WTC11 (cell line): Measurements from ENCODE around the gene MANSC1. TPM values are rescaled to one million over a fixed set of nuclear protein-coding genes. Genes with fewer than 3 reads are reported as not detected.

Source experiments
- ATAC-seq: fragments of 200-7000 bp; cut with Tn5 transposase; 2 replicates; pipeline ENCODE4 v1.10.0; 2021; ENCODE audit warnings: mild to moderate bottlenecking, moderate library complexity
- CTCF ChIA-PET: fragments of 300-600 bp; sonication (Branson Sonifier 250); formaldehyde crosslinking; loops from one replicate; lab custom pipeline; 2021; ENCODE audit warnings: antibody characterized with exemption; lab: Charles Lee
- POLR2A ChIA-PET: fragments of 350-600 bp; sonication (Branson Sonifier 250); formaldehyde crosslinking; loops from one replicate; lab custom pipeline; 2021; ENCODE audit warnings: antibody characterized with exemption; lab: Charles Lee
- DNase-seq: peaks from one replicate; pipeline ENCODE4 v3.0.0; 2021; ENCODE audit warnings: low spot score
- H3K27ac Mint-ChIP-seq: 2 replicates; pipeline ENCODE4 v1.8.0; 2021; ENCODE audit warnings: mixed read lengths
- H3K27me3 Mint-ChIP-seq: 2 replicates; pipeline ENCODE4 v1.8.0; 2021; ENCODE audit warnings: low read depth, mild to moderate bottlenecking, moderate library complexity, mixed read lengths
- H3K36me3 Mint-ChIP-seq: 2 replicates; pipeline ENCODE4 v1.8.0; 2021; ENCODE audit warnings: mixed read lengths
- H3K4me1 Mint-ChIP-seq: 2 replicates; pipeline ENCODE4 v1.8.0; 2022; ENCODE audit warnings: mixed read lengths
- H3K4me3 Mint-ChIP-seq: 2 replicates; pipeline ENCODE4 v1.8.0; 2021; ENCODE audit warnings: mild to moderate bottlenecking, moderate library complexity, mixed read lengths
- H3K9me3 Mint-ChIP-seq: 2 replicates; pipeline ENCODE4 v1.8.0; 2021; ENCODE audit warnings: mixed read lengths
- AR ChIP-seq: fragments of 250-450 bp; sonication (Bioruptor Pico); IDR thresholded peaks from 2 replicates; pipeline ENCODE4 v1.9.0; 2021; ENCODE audit warnings: mild to moderate bottlenecking
- CREB1 ChIP-seq: sonication (generic); formaldehyde crosslinking; IDR thresholded peaks from 2 replicates; pipeline ENCODE4 v1.8.0; 2023; ENCODE audit warnings: mild to moderate bottlenecking, missing genetic modification reagents
- E2F4 ChIP-seq: sonication (generic); formaldehyde crosslinking; IDR thresholded peaks from 2 replicates; pipeline ENCODE4 v1.8.1; 2022; ENCODE audit warnings: low read depth, mild to moderate bottlenecking, moderate library complexity, missing genetic modification reagents, borderline replicate concordance
- GRHL2 ChIP-seq: fragments of 250-450 bp; sonication (Bioruptor Pico); IDR thresholded peaks from 2 replicates; pipeline ENCODE4 v1.8.0; 2022; ENCODE audit warnings: mild to moderate bottlenecking, moderate library complexity; ENCODE audit not compliant: insufficient replicate concordance, severe bottlenecking
- GTF2I ChIP-seq: fragments of 250-450 bp; sonication (Bioruptor Pico); conservative IDR thresholded peaks from 2 replicates; pipeline ENCODE4 v1.4.0; 2021; ENCODE audit warnings: mild to moderate bottlenecking
- JUN ChIP-seq: sonication (generic); formaldehyde crosslinking; IDR thresholded peaks from 2 replicates; pipeline ENCODE4 v1.8.0; 2023; ENCODE audit warnings: mild to moderate bottlenecking, missing genetic modification reagents
- KAT7 ChIP-seq: sonication (generic); formaldehyde crosslinking; IDR thresholded peaks from 2 replicates; pipeline ENCODE4 v1.8.1; 2023; ENCODE audit warnings: missing genetic modification reagents, mild to moderate bottlenecking, borderline replicate concordance
- NR2C2 ChIP-seq: sonication (generic); formaldehyde crosslinking; IDR thresholded peaks from 2 replicates; pipeline ENCODE4 v1.8.0; 2022; ENCODE audit warnings: mild to moderate bottlenecking, missing genetic modification reagents
- PRRX2 ChIP-seq: fragments of 250-450 bp; sonication (Bioruptor Pico); IDR thresholded peaks from 2 replicates; pipeline ENCODE4 v1.8.0; 2021; ENCODE audit warnings: mild to moderate bottlenecking
- SMAD3 ChIP-seq: sonication (generic); formaldehyde crosslinking; IDR thresholded peaks from 2 replicates; pipeline ENCODE4 v1.8.0; 2022; ENCODE audit warnings: missing genetic modification reagents, mild to moderate bottlenecking, borderline replicate concordance
- ZMAT4 ChIP-seq: fragments of 250-450 bp; sonication (Bioruptor Pico); IDR thresholded peaks from 2 replicates; pipeline ENCODE4 v1.9.0; 2021; ENCODE audit warnings: mild to moderate bottlenecking
- ZNF121 ChIP-seq: sonication (generic); formaldehyde crosslinking; IDR thresholded peaks from 2 replicates; pipeline ENCODE4 v1.8.0; 2023; ENCODE audit warnings: missing genetic modification reagents
- ZNF416 ChIP-seq: fragments of 250-450 bp; sonication (Bioruptor Pico); IDR thresholded peaks from 2 replicates; pipeline ENCODE4 v1.9.0; 2021; ENCODE audit warnings: mild to moderate bottlenecking, inconsistent platforms
- total RNA-seq: library from RNA; stranded (reverse); gene quantifications from 3 replicates; pipeline ENCODE4 v1.2.3, GENCODE V29; 2021
- TF ChIP-seq, protein P1 (sequence below): sonication (generic); formaldehyde crosslinking; IDR thresholded peaks from 2 replicates; pipeline ENCODE4 v1.8.0; 2023; ENCODE audit warnings: missing genetic modification reagents
- TF ChIP-seq, protein P2 (sequence below): sonication (generic); formaldehyde crosslinking; IDR thresholded peaks from 2 replicates; pipeline ENCODE4 v1.8.1; 2023; ENCODE audit warnings: mild to moderate bottlenecking, missing genetic modification reagents
- TF ChIP-seq, protein P3 (sequence below): sonication (generic); formaldehyde crosslinking; IDR thresholded peaks from 2 replicates; pipeline ENCODE4 v1.8.1; 2022; ENCODE audit warnings: low read depth, missing genetic modification reagents, borderline replicate concordance
- TF ChIP-seq, protein P4 (sequence below): sonication (generic); formaldehyde crosslinking; IDR thresholded peaks from 2 replicates; pipeline ENCODE4 v1.8.1; 2023; ENCODE audit warnings: mild to moderate bottlenecking, missing genetic modification reagents, moderate library complexity
- TF ChIP-seq, protein P5 (sequence below): sonication (generic); formaldehyde crosslinking; conservative IDR thresholded peaks from 2 replicates; pipeline ENCODE4 v1.8.1; 2022; ENCODE audit warnings: mild to moderate bottlenecking, missing genetic modification reagents

The MANSC1 gene
- total RNA-seq, 1 experiment from 2014 or later: 6.8 TPM

GRCh38 chr12:12357719-12358461 is 7.8 kb upstream of the MANSC1 start:
- CTCF ChIA-PET: interaction anchor here (0.8 to 1.9 kb wide), 12 partner anchors 8 to 379 kb away, joined by 3 to 9 read pairs (median 3); partner anchors contain the start of gene MANSC1
- Mint-ChIP-seq H3K4me1 (peaks cover 28% of the 10 kb centered on the region), H3K4me3 (peak overlapping the region; percentile 82)
- DNase-seq: no peak
- TF ChIP-seq NR2C2 (CRISPR knock-in tag): no peak
- no peak for TF ChIP-seq ZMAT4 (CRISPR knock-in tag)
- TF ChIP-seq, protein P1, sequence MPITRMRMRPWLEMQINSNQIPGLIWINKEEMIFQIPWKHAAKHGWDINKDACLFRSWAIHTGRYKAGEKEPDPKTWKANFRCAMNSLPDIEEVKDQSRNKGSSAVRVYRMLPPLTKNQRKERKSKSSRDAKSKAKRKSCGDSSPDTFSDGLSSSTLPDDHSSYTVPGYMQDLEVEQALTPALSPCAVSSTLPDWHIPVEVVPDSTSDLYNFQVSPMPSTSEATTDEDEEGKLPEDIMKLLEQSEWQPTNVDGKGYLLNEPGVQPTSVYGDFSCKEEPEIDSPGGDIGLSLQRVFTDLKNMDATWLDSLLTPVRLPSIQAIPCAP (CRISPR knock-in tag): no peak
- TF ChIP-seq KAT7 (CRISPR knock-in tag): no peak
- TF ChIP-seq PRRX2 (CRISPR knock-in tag): no peak
- TF ChIP-seq, protein P2, sequence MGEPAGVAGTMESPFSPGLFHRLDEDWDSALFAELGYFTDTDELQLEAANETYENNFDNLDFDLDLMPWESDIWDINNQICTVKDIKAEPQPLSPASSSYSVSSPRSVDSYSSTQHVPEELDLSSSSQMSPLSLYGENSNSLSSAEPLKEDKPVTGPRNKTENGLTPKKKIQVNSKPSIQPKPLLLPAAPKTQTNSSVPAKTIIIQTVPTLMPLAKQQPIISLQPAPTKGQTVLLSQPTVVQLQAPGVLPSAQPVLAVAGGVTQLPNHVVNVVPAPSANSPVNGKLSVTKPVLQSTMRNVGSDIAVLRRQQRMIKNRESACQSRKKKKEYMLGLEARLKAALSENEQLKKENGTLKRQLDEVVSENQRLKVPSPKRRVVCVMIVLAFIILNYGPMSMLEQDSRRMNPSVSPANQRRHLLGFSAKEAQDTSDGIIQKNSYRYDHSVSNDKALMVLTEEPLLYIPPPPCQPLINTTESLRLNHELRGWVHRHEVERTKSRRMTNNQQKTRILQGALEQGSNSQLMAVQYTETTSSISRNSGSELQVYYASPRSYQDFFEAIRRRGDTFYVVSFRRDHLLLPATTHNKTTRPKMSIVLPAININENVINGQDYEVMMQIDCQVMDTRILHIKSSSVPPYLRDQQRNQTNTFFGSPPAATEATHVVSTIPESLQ (CRISPR knock-in tag): no peak
- TF ChIP-seq, protein P3, sequence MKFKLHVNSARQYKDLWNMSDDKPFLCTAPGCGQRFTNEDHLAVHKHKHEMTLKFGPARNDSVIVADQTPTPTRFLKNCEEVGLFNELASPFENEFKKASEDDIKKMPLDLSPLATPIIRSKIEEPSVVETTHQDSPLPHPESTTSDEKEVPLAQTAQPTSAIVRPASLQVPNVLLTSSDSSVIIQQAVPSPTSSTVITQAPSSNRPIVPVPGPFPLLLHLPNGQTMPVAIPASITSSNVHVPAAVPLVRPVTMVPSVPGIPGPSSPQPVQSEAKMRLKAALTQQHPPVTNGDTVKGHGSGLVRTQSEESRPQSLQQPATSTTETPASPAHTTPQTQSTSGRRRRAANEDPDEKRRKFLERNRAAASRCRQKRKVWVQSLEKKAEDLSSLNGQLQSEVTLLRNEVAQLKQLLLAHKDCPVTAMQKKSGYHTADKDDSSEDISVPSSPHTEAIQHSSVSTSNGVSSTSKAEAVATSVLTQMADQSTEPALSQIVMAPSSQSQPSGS: no peak
- TF ChIP-seq JUN: no peak
- TF ChIP-seq GTF2I (CRISPR knock-in tag): no peak
- no peak for TF ChIP-seq E2F4 (CRISPR knock-in tag)
- TF ChIP-seq SMAD3 (CRISPR knock-in tag): no peak
- no peak for TF ChIP-seq ZNF121 (CRISPR knock-in tag)
- TF ChIP-seq, protein P4, sequence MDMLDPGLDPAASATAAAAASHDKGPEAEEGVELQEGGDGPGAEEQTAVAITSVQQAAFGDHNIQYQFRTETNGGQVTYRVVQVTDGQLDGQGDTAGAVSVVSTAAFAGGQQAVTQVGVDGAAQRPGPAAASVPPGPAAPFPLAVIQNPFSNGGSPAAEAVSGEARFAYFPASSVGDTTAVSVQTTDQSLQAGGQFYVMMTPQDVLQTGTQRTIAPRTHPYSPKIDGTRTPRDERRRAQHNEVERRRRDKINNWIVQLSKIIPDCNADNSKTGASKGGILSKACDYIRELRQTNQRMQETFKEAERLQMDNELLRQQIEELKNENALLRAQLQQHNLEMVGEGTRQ (CRISPR knock-in tag): no peak
- TF ChIP-seq ZNF416 (CRISPR knock-in tag): no peak
- no peak for TF ChIP-seq GRHL2 (CRISPR knock-in tag)
- TF ChIP-seq CREB1: no peak
- TF ChIP-seq AR: no peak
- TF ChIP-seq, protein P5, sequence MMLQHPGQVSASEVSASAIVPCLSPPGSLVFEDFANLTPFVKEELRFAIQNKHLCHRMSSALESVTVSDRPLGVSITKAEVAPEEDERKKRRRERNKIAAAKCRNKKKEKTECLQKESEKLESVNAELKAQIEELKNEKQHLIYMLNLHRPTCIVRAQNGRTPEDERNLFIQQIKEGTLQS (CRISPR knock-in tag): no peak
- TF ChIP-seq, all 79 proteins: peak for 0
- Mint-ChIP-seq H3K36me3 (no peaks in the 10 kb centered on the region), H3K9me3 (no peaks in the 10 kb centered on the region), H3K27me3 (no peaks in the 10 kb centered on the region), H3K27ac (peak overlapping the region; percentile 64)
- ATAC-seq: no peak
- POLR2A ChIA-PET: interaction anchor here (0.5 to 1.3 kb wide), 5 partner anchors 10 to 368 kb away, joined by 3 to 6 read pairs (median 4); no protein-coding TSS in a partner anchor
